ENCODE data around the gene SERPINB11.

- TF ChIP-seq CTCF (IDR thresholded peaks at IDR 0.05) (no peak), EZH2 (IDR thresholded peaks at IDR 0.05; ENCODE audit: borderline replicate concordance, insufficient read depth, low read depth, low read length, poor library complexity, severe bottlenecking) (no peak)
Observed at GRCh38 chr18:63708650-63709049, 5.9 kb downstream of the SERPINB11 start.

Data from B cell (primary cell).